Mucosa of stomach (tissue), 1 donor: ENCODE measurements around the gene PPIC.

Experiments
- H3K27me3 ChIP-seq: one replicate; pipeline ENCODE4 v1.7.0; 2013; ENCODE audit warnings: mild to moderate bottlenecking, low read length; ENCODE audit not compliant: control insufficient read depth, insufficient read depth
- H3K36me3 ChIP-seq: one replicate; pipeline ENCODE4 v1.7.0; 2013; ENCODE audit warnings: low read length; ENCODE audit not compliant: control insufficient read depth, insufficient read depth
- H3K4me1 ChIP-seq: one replicate; pipeline ENCODE4 v1.7.0; 2013; ENCODE audit warnings: mild to moderate bottlenecking, low read length; ENCODE audit not compliant: control insufficient read depth, insufficient read depth
- H3K4me3 ChIP-seq: one replicate; pipeline ENCODE4 v1.7.0; 2013; ENCODE audit warnings: low read length
- H3K9ac ChIP-seq: one replicate; pipeline ENCODE4 v1.7.0; 2013; ENCODE audit warnings: mild to moderate bottlenecking, low read length, moderate library complexity
- H3K9me3 ChIP-seq: one replicate; pipeline ENCODE4 v1.7.0; 2013; ENCODE audit warnings: mild to moderate bottlenecking, low read length, moderate library complexity; ENCODE audit not compliant: control insufficient read depth
- donor health status: Pancreatic carcinoma.

PPIC gene

GRCh38 chr5:123001808-123002207, 34.7 kb downstream of the PPIC start:
- Histone ChIP-seq H3K4me3 (no peak overlapping the region), H3K9me3 (no peaks in the 10 kb centered on the region), H3K9ac (no peak overlapping the region), H3K36me3 (no peaks in the 10 kb centered on the region), H3K27me3 (no peaks in the 10 kb centered on the region), H3K4me1 (no peaks in the 10 kb centered on the region)

- no peak overlapping the region for H3K4me3 ChIP-seq
- no peaks in the 10 kb centered on the region for H3K36me3 ChIP-seq
- no peaks in the 10 kb centered on the region for H3K9me3 ChIP-seq
- H3K9ac ChIP-seq: no peak overlapping the region
- H3K27me3 ChIP-seq: no peaks in the 10 kb centered on the region
- H3K4me1 ChIP-seq: no peaks in the 10 kb centered on the region
Measured at GRCh38 chr5:123000731-123001130, 35.8 kb downstream of the PPIC start.

GRCh38 chr5:122999947-123000563, 36.5 kb downstream of the PPIC start:
- H3K36me3 ChIP-seq: no peaks in the 10 kb centered on the region

GRCh38 chr5:122997294-122997693, 39.2 kb downstream of the PPIC start:
- no peaks in the 10 kb centered on the region for H3K27me3 ChIP-seq
- H3K9me3 ChIP-seq: no peaks in the 10 kb centered on the region
- H3K4me1 ChIP-seq: no peaks in the 10 kb centered on the region
- no peaks in the 10 kb centered on the region for H3K36me3 ChIP-seq
- H3K9ac ChIP-seq: no peak overlapping the region
- H3K4me3 ChIP-seq: no peak overlapping the region

More at GRCh38 chr5:122999947-123000563, 36.5 kb downstream of the PPIC start:
- Histone ChIP-seq H3K9ac (no peak overlapping the region), H3K4me3 (no peak overlapping the region), H3K27me3 (no peaks in the 10 kb centered on the region), H3K9me3 (no peaks in the 10 kb centered on the region), H3K4me1 (no peaks in the 10 kb centered on the region)

GRCh38 chr5:122996091-122996490, 40.4 kb downstream of the PPIC start:
- Histone ChIP-seq H3K9me3 (no peaks in the 10 kb centered on the region), H3K9ac (no peak overlapping the region), H3K36me3 (no peaks in the 10 kb centered on the region), H3K27me3 (no peaks in the 10 kb centered on the region), H3K4me1 (no peaks in the 10 kb centered on the region), H3K4me3 (no peak overlapping the region)

GRCh38 chr5:122985954-122986721, 50.4 kb downstream of the PPIC start:
- no peaks in the 10 kb centered on the region for H3K4me1 ChIP-seq
- H3K27me3 ChIP-seq: no peaks in the 10 kb centered on the region
- H3K4me3 ChIP-seq: no peak overlapping the region
- no peaks in the 10 kb centered on the region for H3K36me3 ChIP-seq
- H3K9ac ChIP-seq: no peak overlapping the region
- H3K9me3 ChIP-seq: no peaks in the 10 kb centered on the region

GRCh38 chr5:122985006-122985700, 51.4 kb downstream of the PPIC start:
- no peaks in the 10 kb centered on the region for H3K4me1 ChIP-seq
- no peak overlapping the region for H3K9ac ChIP-seq
- H3K9me3 ChIP-seq: no peaks in the 10 kb centered on the region
- H3K36me3 ChIP-seq: no peaks in the 10 kb centered on the region
- no peak overlapping the region for H3K4me3 ChIP-seq
- no peaks in the 10 kb centered on the region for H3K27me3 ChIP-seq

- Histone ChIP-seq H3K9ac (no peak overlapping the region), H3K27me3 (no peaks in the 10 kb centered on the region), H3K4me3 (no peak overlapping the region), H3K9me3 (no peaks in the 10 kb centered on the region), H3K36me3 (no peaks in the 10 kb centered on the region), H3K4me1 (no peaks in the 10 kb centered on the region)
Measured at GRCh38 chr5:122984425-122984824, 52.1 kb downstream of the PPIC start.

- Histone ChIP-seq H3K9ac (no peak overlapping the region), H3K27me3 (no peaks in the 10 kb centered on the region), H3K4me3 (no peak overlapping the region), H3K4me1 (no peaks in the 10 kb centered on the region), H3K36me3 (no peaks in the 10 kb centered on the region), H3K9me3 (no peaks in the 10 kb centered on the region)
Measured at GRCh38 chr5:122982376-122982775, 54.1 kb downstream of the PPIC start.

GRCh38 chr5:122981846-122982245, 54.7 kb downstream of the PPIC start:
- Histone ChIP-seq H3K9me3 (no peaks in the 10 kb centered on the region), H3K27me3 (no peaks in the 10 kb centered on the region), H3K9ac (no peak overlapping the region)

GRCh38 chr5:122978644-122979297, 57.8 kb downstream of the PPIC start:
- H3K27me3 ChIP-seq: no peaks in the 10 kb centered on the region
- H3K4me1 ChIP-seq: no peaks in the 10 kb centered on the region
- H3K9ac ChIP-seq: no peak overlapping the region
- no peaks in the 10 kb centered on the region for H3K36me3 ChIP-seq
- H3K4me3 ChIP-seq: no peak overlapping the region
- H3K9me3 ChIP-seq: no peaks in the 10 kb centered on the region

More at GRCh38 chr5:122981846-122982245, 54.7 kb downstream of the PPIC start:
- Histone ChIP-seq H3K4me3 (no peak overlapping the region), H3K4me1 (no peaks in the 10 kb centered on the region), H3K36me3 (no peaks in the 10 kb centered on the region)

GRCh38 chr5:122978068-122978467, 58.5 kb downstream of the PPIC start:
- Histone ChIP-seq H3K36me3 (no peaks in the 10 kb centered on the region), H3K4me1 (no peaks in the 10 kb centered on the region), H3K4me3 (no peak overlapping the region), H3K9ac (no peak overlapping the region), H3K27me3 (no peaks in the 10 kb centered on the region), H3K9me3 (no peaks in the 10 kb centered on the region)
